HG02588 (cell line): Measurements from ENCODE around the gene GRIN3B.

Experiments
- ATAC-seq: cut with Tn5 transposase; IDR thresholded peaks from one replicate; pipeline ENCODE4 v1.9.1; 2021; ENCODE audit warnings: mild to moderate bottlenecking, moderate library complexity; ENCODE audit not compliant: unreplicated experiment

The GRIN3B gene

GRCh38 chr19:990119-990571 lies 10.1 kb upstream of the GRIN3B start:
- no peak for ATAC-seq

DNA sequence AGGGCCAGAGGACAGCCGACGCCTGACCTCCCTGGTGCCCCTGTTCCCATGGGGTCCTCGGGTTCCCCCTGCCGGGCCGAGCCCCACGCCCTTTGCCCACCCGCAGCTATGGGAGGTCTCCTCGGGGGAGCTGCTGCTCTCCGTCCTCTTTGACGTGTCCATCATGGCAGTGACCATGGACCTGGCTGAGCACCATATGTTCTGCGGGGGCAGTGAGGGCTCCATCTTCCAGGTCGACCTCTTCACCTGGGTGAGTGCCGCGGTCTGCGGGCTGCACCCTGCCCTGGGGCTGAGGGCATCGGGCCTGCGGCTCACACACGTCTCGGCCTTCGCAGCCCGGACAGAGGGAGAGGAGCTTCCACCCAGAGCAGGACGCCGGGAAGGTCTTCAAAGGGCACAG lies 9.5 kb upstream of the GRIN3B start:
- no peak for ATAC-seq

- ATAC-seq: no peak
These were observed 8.9 kb upstream of the GRIN3B start for GRCh38 chr19:991174-991931.

- no peak for ATAC-seq
These were observed 8.1 kb upstream of the GRIN3B start for GRCh38 chr19:991932-992669.

- no peak for ATAC-seq
These were observed 7.6 kb upstream of the GRIN3B start for GRCh38 chr19:992670-993055.

DNA sequence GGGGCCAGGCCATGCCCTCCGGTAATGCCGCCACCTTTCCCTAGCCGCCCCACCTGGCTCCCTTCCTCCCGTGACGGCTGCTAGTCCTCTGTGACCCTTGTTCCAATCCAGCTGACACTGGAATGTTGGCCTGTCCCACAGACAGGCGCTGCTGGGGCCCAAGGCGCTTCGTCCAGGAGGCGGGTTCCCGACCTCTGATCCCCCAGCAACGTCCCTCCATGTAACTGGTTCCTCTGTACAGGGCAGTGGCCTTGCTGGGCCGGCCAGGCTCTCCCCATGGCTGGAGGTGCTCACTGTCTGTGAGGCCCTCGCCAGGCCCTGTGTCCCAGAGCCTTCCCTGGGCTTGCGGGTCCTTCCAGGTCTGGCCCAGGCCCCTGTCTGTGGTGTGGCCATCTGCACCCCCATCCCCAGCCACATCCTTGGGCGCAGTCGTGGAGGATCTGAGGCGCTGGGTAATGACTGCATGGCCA lies 6.8 kb upstream of the GRIN3B start:
- no peak for ATAC-seq

- no peak for ATAC-seq
These were observed 6.3 kb upstream of the GRIN3B start for GRCh38 chr19:993831-994393.

GRCh38 chr19:994516-994915 lies 5.7 kb upstream of the GRIN3B start:
- no peak for ATAC-seq

GRCh38 chr19:995051-995827 lies 5.0 kb upstream of the GRIN3B start:
- no peak for ATAC-seq

DNA sequence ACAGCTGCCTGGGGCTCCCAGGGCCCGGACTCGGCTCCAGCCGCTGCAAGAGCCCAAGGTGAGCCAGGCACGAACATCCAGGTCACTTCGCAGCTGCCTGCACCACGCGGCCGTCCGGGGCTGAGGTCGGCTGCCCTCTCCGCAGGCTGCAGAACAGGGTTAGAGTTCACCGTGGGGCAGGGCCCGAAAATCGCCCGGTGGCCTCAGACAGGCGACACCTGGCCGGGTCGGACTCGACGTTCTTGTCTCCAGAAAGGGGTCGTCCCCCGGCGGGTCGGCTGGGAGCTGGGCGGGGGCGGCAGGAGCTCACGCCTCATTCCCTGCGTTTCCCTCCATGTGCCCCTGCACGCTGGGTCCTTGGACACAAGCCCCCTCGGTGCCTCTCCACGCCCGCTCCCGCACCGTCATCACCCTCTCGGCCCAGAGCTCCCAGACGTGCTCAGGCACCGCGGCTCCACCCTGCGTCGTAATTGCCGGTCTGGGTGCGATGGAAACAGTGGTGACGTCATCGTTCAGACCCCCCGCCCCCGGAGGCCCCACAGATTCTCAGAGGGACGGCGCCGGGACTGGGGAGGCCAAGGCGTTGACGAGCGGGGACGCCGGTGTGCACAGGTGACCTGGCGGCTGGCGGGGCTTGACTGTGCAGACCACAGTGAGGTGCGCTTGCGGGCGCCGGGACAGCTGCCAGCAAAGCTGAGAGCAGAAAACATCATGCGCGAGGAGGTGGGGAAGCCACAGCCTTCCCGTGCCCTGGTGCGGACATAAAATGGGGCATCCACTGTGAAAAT lies 4.0 kb upstream of the GRIN3B start:
- no peak for ATAC-seq

- no peak for ATAC-seq
These were observed 2.2 kb upstream of the GRIN3B start for GRCh38 chr19:998064-998463.

- no peak for ATAC-seq
These were observed 870 bp upstream of the GRIN3B start for GRCh38 chr19:999379-999719.

DNA sequence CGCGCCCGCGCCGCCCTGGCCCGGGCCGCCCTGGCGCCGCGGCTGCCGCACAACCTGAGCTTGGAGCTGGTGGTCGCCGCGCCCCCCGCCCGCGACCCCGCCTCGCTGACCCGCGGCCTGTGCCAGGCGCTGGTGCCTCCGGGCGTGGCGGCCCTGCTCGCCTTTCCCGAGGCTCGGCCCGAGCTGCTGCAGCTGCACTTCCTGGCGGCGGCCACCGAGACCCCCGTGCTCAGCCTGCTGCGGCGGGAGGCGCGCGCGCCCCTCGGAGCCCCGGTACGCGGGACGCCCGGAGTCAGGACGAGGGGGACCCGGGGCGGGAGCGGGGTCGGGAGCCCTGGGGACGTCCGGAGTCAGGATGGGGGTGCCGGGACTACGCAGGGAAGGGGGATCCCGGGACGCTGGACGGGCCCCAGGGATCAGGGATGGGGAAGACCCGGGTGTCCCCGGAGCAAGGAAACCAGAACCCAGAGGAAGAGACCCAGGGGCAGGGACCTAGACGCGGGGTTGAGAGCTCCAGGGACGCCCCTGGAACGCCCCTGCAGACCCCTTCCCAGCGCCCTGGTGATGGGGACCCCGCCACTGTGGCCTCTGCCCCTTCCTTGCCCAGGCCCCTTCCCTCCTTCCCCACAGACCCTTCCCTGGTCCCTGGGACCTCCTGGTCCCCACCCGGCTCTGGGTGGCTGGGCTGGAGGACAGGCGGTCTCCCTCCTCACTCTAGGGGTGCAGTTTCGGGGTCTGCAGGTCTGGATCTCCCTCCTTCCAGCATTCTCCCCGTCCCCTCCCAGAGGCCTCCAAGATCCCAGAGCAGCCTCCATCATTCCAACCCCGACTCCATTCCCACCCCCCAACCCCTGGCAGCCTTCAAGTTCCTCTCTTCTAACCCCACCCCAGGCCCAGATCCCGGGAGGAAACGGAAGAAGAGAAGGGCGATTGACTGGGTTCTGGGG lies 645 bp downstream of the GRIN3B start:
- no peak for ATAC-seq

GRCh38 chr19:1001538-1002166 lies 1.4 kb downstream of the GRIN3B start:
- ATAC-seq: no peak

DNA sequence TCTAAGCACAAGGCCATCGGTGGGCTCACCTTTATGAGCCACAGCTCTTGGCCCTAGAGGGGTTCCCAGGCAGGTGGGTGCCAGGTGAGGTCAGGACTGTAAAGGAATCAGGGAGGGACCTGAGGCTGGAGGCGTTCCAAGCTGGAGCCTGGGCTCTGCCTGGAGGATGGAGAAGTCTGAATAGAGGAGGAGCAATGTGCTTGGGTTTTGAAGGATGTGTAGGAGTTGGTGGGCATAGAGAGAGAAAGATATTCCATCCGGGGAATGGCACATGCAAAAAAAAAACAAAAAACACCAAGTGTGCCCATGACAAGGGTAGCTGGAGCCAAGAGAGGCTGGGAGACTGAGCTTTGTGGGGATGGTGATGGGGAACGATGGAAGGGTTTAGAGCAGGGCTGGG lies 2.4 kb downstream of the GRIN3B start:
- ATAC-seq: no peak

GRCh38 chr19:1003283-1003682 lies 3.1 kb downstream of the GRIN3B start:
- no peak for ATAC-seq

DNA sequence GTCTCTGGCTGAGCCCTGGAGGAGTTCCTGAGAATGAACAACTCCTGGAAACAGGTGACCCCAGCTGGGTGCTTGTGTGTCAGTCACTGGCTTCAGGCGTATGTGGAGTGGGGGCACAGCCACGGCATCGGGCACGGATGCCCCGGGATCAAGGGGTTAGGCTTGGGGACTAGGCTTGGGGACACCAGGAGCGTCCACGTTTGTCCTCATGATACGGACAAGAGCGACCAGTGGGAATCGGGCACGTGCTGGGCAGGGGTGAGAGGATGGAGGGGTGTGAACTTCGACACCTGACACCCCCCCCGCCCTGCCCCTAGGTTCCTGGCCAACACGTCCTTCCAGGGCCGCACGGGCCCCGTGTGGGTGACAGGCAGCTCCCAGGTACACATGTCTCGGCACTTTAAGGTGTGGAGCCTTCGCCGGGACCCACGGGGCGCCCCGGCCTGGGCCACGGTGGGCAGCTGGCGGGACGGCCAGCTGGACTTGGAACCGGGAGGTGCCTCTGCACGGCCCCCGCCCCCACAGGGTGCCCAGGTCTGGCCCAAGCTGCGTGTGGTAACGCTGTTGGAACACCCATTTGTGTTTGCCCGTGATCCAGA lies 4.1 kb downstream of the GRIN3B start:
- no peak for ATAC-seq

DNA sequence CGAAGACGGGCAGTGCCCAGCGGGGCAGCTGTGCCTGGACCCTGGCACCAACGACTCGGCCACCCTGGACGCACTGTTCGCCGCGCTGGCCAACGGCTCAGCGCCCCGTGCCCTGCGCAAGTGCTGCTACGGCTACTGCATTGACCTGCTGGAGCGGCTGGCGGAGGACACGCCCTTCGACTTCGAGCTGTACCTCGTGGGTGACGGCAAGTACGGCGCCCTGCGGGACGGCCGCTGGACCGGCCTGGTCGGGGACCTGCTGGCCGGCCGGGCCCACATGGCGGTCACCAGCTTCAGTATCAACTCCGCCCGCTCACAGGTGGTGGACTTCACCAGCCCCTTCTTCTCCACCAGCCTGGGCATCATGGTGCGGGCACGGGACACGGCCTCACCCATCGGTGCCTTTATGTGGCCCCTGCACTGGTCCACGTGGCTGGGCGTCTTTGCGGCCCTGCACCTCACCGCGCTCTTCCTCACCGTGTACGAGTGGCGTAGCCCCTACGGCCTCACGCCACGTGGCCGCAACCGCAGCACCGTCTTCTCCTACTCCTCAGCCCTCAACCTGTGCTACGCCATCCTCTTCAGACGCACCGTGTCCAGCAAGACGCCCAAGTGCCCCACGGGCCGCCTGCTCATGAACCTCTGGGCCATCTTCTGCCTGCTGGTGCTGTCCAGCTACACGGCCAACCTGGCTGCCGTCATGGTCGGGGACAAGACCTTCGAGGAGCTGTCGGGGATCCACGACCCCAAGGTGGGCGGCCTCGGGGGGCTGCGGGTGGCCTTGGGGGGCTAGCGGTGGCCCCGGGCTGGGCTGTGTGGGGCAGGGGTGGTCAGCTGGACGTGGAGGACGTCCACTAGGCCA lies 4.8 kb downstream of the GRIN3B start:
- no peak for ATAC-seq
